ENCODE results near the gene ZNF518A.

The ZNF518A gene, protein sequence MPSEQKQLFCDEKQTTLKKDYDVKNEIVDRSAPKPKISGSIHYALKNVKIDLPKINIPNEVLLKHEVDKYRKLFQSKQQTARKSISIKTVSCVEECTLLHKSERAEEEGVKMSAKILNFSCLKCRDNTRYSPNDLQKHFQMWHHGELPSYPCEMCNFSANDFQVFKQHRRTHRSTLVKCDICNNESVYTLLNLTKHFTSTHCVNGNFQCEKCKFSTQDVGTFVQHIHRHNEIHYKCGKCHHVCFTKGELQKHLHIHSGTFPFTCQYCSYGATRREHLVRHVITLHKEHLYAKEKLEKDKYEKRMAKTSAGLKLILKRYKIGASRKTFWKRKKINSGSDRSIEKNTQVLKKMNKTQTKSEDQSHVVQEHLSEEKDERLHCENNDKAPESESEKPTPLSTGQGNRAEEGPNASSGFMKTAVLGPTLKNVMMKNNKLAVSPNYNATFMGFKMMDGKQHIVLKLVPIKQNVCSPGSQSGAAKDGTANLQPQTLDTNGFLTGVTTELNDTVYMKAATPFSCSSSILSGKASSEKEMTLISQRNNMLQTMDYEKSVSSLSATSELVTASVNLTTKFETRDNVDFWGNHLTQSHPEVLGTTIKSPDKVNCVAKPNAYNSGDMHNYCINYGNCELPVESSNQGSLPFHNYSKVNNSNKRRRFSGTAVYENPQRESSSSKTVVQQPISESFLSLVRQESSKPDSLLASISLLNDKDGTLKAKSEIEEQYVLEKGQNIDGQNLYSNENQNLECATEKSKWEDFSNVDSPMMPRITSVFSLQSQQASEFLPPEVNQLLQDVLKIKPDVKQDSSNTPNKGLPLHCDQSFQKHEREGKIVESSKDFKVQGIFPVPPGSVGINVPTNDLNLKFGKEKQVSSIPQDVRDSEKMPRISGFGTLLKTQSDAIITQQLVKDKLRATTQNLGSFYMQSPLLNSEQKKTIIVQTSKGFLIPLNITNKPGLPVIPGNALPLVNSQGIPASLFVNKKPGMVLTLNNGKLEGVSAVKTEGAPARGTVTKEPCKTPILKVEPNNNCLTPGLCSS (N-terminal part only)

DNA sequence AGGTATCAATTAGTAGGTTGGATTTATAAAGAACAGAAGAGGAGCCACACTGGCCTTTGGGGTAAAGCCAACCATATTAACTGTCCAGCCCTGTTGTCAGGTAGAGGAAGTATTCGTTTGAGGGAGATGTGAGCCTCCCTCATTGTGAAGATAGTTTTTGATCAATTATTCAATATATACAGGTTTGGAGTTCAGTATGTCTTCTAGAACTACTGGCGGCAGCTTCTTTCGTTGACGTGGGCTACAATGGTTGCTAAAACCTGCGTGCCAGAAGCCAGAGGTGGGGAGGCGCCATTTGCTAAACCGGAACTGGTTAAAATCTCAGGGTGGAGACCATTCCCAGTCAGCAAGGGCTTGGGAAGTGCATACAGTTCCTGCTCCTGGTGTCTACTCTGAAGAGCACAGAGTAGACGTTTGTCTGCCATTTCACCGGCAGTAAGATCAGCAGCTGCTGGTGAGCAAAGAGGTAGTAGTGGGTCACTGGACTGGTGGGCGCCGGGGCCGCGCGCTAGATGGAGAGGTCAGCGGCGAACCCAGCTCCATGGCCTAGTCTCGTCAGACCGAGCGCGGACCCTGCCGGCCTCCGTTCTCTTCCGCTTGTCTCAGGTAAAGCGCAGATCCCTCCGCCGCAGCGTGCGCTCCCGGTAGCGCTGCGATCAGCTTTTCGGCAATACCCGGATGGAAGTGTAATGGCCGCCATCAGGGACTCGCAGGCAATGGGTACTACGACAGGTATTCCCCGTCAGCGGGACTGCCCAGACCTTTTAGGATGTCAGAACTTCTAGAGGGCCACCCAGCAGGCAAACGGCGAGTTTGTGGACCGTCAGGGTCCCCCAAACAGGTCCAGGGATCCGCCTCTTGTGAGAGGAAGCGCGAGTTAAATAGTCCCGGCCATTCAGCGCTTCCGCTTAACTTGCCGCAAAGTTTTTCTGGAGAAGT, at the start of gene ZNF518A:
Gene ZNF518A (plus strand): TSS at position 911 of the 939 bp plus-strand sequence. CDS start 26,026 bp downstream, outside the sequence.
- in situ Hi-C loops (cut with MboI; ENCODE audit: low sequenced_read_pairs): no loop called here

DNA sequence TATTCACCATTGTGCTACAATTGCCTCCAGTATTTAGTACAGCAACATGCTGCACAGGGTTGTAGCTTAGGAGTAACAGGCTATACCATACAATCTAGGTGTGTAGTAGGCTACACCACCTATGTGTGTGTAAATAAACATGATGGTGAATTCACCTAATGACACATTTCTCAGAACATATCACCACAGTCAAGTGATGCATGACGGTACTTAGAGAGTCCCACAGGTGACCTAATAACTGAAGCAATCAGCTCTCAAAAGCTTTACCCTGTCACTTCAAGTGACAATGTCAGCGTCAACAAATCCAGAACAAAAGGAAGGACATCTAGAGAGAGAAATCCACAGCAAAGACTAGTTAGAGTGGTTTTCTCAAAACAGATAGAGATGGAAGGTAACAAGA, 47.9 kb upstream of the ZNF518A start:
- in situ Hi-C loops (cut with MboI; ENCODE audit: low sequenced_read_pairs): no loop called here

DNA sequence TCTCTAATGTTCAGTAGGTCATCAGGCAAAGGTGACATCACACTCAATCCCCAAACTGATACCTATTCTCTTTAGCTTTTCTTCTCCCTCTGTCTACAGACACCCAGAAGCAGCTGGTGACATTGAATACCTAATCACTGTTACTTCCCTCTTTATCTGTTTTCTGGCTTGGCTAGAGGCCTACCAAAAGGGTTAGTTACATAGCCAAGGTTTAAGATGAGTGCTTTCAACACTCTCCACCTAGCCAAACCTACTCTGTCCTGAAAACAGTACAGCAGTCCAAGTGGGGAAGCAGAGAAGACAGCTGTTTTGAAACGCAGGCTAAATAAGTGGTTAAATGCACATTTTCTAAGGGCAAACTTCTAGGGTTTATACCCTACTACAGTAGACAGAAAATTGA, 47.3 kb upstream of the ZNF518A start:
- in situ Hi-C loops (cut with MboI; ENCODE audit: low sequenced_read_pairs): no loop called here

- in situ Hi-C loops (cut with MboI; ENCODE audit: low sequenced_read_pairs): no loop called here
These were observed 41.0 kb upstream of the ZNF518A start for GRCh38 chr10:96089116-96089515.

DNA sequence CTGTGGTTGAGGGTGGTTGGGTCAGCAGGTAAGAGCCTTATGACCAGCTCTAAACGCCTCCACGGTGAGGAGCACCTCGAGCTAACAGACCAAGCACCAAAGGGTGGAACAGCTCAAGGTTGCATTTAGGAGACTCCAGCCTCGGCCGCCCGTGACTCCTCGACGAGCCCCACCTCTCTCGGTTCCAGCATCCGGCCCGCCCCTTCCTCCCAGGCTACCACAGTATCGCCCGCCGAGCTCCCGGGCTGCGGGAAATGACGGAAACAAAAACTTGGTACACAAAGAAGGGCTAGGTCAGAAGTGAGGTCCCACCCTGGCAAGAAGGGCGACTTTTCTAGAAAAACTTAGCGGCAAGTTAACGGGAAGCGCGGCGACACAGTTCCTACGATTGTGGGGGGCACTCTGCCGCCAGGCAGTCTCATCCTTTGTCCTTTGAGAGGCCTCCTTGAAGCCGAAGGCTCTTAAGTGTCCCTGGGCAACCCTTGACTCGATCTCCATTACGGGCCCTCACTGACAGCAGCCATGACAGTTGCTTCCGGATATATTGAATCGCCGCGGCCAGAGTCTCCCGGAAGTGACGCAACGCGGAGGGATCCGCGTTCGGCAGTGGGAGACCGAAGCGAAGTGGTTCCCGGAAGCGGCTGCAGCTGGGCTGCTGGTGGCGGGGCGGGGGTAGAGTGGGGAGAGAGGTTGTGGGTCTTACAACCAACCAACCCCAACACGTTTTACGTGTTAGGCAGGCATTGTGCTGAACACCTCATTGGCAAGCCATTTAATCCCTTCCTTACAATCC, 40.2 kb upstream of the ZNF518A start:
- in situ Hi-C loops (cut with MboI; ENCODE audit: low sequenced_read_pairs): no loop called here

DNA sequence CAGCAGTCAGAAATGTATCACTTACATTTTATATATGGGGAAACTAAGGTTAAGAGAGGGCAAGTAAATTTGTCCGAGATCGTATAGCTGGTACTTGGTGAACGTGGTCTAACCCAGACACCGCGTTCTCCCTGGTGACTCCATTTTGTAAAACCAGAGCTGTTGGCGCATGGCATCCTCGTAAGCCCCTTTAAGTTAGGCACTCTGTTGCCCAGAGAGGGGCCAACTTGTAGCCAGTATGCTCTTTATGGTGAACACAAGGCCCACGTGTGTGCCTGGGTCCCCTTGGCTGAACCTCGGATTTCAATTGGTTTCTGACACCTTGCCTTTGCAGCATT, 39.7 kb upstream of the ZNF518A start:
- in situ Hi-C loops (cut with MboI; ENCODE audit: low sequenced_read_pairs): no loop called here

DNA sequence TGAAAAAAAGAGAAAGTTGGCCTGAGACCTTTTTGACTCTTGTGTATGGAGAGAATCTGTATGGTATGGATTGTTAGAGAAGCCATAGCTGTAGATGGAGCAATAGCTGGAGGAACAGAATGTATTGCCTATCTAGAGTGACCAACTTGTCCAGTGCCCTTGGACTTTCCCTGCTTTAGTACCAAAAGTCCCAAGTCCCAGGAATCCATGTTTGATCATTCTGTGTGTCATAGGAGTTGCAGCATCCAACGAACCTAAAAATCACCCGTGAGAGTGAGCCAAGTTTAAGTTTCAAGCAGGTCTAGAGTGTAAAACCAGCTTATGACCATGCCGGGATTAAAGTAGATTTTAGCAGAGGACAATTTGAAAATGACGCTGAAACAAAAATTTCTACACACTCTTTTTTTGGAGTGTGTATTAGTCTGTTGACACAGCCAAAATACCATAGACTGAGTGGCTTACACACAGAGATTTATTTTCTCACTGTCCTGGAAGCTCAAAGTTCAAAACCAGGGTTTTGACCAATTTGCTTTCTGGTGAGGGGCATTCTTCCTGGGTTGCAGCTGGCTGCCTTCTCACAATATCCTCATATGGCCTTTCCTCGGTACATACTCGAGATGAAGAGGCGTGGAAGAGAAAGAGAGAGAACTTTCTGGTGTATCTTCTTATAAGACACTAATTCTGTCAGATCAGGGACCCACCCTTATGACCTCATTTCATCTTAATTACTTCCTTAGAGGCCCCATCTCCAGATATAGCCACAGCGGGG, 36.9 kb upstream of the ZNF518A start:
- in situ Hi-C loops (cut with MboI; ENCODE audit: low sequenced_read_pairs): no loop called here

DNA sequence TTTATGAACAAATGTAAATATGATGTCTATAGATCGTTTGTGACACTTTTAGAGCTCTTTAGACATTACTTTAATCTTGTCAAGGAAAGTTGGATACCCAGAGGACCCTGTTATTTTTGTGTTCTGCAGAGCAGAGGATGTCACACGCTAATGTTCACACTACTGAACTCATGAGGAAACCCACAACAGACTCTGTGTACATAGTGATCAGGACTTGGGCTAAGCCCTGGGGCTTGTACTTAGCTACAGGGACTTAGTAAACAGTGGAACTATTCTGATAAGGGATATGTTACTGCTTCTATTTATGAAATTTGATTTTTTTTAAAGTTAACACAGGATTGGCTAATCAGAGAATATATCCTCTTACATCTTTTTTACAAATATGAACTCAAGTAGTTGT, 36.1 kb upstream of the ZNF518A start:
- in situ Hi-C loops (cut with MboI; ENCODE audit: low sequenced_read_pairs): no loop called here

DNA sequence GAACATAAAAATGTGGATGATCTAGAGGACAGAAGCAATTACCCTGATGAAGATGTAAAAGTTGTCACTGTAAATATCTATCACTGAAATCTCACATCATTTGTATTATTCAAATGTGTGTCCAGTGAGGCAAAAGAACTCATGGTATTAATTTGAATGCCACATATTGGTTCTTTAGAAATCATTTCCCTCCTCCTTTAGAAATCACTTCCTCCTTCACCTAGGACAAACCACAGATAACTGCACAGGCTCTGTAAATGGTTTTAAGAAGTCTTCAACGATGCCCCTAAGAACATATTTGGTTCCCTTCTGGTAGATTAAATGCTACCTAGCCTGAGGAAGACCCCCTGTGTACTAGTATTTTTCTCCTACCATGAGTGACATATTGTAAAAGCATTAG, 33.1 kb upstream of the ZNF518A start:
- in situ Hi-C loops (cut with MboI; ENCODE audit: low sequenced_read_pairs): no loop called here

GRCh38 chr10:96097865-96098264, 32.2 kb upstream of the ZNF518A start:
- in situ Hi-C loops (cut with MboI; ENCODE audit: low sequenced_read_pairs): no loop called here

- in situ Hi-C loops (cut with MboI; ENCODE audit: low sequenced_read_pairs): no loop called here
These were observed 22.5 kb upstream of the ZNF518A start for GRCh38 chr10:96107623-96108038.

DNA sequence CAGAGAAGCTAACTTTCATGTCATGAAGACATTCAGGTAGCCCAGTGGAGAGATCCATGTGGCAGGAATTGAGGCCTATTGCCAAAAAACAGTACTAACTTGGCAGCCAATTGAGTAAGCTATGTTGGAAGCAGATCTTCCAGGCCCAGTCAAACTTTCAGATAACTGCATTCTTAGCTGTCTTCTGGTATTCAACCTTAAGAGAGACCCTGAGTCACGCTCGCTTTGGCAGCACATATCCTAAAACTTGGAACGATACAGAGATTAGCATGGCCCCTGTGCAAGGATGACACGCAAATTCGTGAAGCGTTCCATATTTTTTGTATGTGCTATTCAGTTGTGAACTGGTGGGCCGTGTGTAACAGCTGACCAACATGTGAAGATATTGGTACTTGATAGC, 17.6 kb upstream of the ZNF518A start:
- in situ Hi-C loops (cut with MboI; ENCODE audit: low sequenced_read_pairs): no loop called here

GRCh38 chr10:96118604-96119450, 11.3 kb upstream of the ZNF518A start:
- in situ Hi-C loops (cut with MboI; ENCODE audit: low sequenced_read_pairs): no loop called here

DNA sequence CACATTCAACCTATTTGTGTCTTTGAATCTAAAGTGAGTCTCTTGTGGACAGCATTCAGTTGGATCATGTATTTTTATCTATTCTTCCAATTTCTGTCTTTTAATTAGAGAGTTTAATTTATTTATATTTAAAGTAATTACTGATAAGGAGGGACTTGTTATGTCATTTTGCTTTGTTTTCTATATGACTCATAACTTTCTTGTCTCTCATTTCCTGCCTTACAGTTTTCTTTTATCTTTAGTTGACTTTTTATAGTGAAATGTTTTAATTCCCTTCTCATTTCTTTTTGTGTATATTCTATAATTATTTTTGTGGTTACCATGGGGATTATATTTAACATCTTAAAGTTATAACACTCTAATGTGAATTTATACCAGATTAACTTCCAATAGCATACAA, 7.3 kb upstream of the ZNF518A start:
- in situ Hi-C loops (cut with MboI; ENCODE audit: low sequenced_read_pairs): no loop called here

- in situ Hi-C loops (cut with MboI; ENCODE audit: low sequenced_read_pairs): no loop called here
These were observed 5.6 kb upstream of the ZNF518A start for GRCh38 chr10:96124230-96125141.

DNA sequence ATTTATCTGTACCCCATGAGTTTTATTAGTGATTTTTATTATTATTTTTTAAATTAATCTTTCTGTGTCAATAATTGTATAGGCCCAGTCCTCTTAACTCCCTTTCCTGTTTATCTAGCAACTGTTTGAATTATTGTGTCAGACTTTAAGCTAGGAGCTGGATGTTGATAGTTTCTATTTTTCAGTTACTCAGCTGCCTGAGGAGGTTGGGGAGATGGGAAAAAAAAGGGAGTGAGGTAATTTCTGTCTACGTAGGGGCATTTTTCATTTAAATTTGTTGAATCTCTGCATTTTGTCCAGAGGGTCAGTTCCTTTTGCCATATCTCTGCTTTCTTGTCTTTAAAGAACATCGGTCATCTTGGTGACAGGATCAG, 5.0 kb upstream of the ZNF518A start:
- in situ Hi-C loops (cut with MboI; ENCODE audit: low sequenced_read_pairs): no loop called here

GRCh38 chr10:96130326-96130995, 364 bp downstream of the ZNF518A start:
- in situ Hi-C loops (cut with MboI; ENCODE audit: low sequenced_read_pairs): no loop called here
